Activated naive CD4-positive, alpha-beta T cell (primary cell): ENCODE data around the gene HOXD1.

Experiments
- DNase-seq, 4 experiments: peaks; one replicate each; lab custom pipeline; 2025; lab: John Stamatoyannopoulos, UW

The HOXD1 gene

DNA sequence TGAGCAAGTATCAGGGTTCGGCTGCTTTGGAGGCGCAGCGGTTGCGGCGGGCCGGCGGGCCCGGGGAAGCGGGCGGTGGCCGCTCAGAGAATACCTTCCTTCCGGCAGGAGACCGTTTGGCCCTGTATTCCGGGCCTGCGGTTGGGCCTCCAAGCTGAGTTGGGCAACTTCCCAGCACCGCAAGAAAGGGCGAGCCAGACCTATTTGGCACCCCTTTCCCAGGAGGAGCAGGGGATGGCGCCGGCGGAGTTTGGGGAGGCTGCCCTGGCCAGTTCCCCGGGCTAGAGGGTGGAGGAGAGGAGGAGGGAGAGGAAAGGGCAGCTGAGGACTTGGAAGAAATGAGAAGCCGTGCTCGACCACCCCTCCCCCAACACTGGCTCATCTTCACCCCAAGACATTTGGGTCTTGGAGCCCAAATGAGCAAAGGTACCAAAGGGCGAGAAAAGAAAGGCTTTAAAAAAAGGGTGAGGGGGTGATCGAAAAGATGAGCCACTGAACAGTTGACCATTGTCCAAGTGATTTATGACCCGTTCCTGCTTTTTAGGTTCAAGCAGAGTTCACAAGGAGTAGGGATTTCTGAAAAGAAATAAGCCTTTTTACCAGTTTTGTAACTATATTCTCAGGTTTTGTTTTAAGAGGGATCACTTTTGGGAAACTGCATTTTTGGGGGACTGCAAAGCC lies 23.0 kb upstream of the HOXD1 start:
- DNase-seq, result no peak

DNA sequence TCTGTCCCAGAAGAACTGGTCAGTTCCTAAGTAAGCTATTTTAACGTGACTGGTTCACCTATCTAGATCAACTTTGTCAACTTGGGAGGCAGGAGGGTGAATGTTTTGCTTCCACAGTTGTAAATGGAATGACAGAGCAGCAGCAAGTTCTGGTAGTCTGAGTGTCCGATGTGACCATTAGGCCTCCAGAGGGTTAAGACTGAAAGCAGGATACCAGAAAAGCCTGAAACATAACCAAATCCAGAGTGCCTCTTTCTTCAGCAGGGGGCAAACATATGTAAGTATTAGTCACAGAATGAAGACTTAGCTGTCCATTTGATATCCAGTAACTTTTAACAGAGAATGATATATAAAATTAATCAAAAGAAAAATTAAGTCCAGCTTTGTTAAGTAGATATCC lies 22.2 kb upstream of the HOXD1 start:
- DNase-seq, result no peak

DNA sequence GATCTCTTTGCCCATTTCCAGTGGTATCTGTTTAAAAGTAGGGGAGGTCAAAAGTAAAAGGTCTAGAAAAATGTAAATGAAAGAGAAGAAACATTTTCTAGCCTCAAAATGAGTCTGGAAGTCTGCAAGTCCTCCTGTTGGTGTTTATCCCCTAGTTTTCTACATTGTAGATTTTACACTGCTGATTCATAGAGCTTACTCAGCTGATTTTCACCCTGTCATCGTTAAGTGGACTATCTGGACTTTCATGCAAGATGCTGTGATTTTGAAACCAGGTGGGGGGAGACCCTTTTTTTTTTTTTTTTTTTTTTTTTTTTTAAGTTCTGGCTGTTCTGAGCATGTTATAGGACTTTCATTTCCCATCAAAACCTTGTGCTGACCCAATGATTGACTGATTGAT lies 21.1 kb upstream of the HOXD1 start:
- DNase-seq, result no peak

DNA sequence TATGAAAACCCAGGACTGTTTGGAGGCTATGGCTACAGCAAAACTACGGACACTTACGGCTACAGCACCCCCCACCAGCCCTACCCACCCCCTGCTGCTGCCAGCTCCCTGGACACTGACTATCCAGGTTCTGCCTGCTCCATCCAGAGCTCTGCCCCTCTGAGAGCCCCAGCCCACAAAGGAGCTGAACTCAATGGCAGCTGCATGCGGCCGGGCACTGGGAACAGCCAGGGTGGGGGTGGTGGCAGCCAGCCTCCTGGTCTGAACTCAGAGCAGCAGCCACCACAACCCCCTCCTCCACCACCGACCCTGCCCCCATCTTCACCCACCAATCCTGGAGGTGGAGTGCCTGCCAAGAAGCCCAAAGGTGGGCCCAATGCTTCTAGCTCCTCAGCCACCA lies 19.3 kb upstream of the HOXD1 start:
- DNase-seq, result no peak

DNA sequence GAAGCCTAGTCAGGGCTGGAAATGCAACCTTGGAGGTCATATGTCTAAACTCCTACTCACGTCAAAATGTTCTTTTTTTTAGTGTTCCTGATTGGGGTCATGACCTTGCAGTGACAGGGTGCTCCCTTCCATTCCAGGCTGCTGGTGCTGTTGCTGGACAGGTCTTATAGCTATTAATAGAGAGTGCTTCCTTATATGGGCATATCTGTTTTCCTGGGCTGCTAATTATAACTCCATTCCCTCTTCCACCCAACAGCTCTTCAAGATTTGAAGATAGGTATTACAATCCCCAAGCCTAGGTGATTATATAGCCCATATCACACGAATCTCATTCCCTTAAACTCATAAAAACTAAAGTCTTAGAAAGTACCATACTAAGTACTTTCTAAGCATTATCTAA lies 18.8 kb upstream of the HOXD1 start:
- no peak for DNase-seq

DNA sequence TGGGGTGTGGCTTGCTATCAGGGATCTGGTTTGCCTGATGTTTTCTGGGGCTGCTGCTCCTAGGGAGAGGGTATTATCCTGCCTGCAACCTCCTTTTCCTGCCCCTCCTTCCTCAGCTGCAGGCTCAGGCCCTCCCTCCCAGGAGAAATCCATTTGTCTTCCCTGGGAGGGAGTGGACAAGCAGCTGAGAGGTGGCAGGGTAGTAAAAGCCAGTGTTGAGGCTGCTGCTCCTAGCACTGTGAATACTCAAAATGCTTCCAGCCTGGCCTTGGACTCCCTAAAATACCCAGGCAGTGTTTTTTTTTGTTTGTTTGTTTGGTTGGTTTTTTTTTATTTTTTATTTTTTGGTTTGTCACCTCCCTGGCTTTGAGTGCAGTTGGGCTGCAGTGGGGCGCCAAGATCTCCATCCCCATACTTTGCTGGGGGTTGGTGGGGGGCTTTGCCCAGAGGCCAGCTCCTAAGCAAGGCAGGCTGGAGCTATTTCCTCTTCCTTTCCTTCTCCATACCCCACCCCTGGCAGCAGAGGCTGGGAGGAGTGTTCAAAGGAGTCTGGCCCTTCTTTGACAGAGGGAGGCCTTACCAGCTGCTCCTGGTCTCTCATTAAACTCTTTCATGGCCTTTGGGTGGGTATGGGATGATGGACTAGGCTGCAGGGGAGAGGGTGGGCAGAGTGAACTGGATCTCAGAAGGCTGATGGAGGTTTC lies 17.7 kb upstream of the HOXD1 start:
- no peak for DNase-seq

DNA sequence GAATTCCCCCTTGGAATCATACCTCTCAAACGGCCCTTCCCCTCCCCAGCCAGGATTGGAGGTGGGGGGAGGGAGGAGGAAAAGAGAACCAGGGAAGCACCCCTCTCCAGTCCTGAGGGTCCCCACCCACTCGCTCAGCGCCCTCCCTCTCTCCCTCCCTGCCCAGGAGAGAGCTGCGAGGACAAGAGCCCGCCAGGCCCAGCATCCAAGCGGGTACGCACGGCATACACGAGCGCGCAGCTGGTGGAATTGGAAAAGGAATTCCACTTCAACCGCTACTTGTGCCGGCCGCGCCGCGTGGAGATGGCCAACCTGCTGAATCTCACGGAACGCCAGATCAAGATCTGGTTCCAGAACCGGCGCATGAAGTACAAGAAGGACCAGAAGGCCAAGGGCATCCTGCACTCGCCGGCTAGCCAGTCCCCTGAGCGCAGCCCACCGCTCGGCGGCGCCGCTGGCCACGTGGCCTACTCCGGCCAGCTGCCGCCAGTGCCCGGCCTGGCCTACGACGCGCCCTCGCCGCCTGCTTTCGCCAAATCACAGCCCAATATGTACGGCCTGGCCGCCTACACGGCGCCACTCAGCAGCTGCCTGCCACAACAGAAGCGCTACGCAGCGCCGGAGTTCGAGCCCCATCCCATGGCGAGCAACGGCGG lies 17.0 kb upstream of the HOXD1 start:
- DNase-seq, result no peak

DNA sequence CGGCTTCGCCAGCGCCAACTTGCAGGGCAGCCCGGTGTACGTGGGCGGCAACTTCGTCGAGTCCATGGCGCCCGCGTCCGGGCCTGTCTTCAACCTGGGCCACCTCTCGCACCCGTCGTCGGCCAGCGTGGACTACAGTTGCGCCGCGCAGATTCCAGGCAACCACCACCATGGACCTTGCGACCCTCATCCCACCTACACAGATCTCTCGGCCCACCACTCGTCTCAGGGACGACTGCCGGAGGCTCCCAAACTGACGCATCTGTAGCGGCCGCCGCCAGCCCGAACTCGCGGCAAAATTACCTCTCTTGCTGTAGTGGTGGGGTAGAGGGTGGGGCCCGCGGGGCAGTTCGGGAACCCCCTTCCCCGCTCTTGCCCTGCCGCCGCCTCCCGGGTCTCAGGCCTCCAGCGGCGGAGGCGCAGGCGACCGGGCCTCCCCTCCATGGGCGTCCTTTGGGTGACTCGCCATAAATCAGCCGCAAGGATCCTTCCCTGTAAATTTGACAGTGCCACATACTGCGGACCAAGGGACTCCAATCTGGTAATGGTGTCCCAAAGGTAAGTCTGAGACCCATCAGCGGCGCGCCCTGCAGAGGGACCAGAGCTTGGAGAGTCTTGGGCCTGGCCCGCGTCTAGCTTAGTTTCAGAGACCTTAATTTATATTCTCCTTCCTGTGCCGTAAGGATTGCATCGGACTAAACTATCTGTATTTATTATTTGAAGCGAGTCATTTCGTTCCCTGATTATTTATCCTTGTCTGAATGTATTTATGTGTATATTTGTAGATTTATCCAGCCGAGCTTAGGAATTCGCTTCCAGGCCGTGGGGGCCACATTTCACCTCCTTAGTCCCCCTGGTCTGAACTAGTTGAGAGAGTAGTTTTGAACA lies 16.2 kb upstream of the HOXD1 start:
- DNase-seq, result no peak

DNA sequence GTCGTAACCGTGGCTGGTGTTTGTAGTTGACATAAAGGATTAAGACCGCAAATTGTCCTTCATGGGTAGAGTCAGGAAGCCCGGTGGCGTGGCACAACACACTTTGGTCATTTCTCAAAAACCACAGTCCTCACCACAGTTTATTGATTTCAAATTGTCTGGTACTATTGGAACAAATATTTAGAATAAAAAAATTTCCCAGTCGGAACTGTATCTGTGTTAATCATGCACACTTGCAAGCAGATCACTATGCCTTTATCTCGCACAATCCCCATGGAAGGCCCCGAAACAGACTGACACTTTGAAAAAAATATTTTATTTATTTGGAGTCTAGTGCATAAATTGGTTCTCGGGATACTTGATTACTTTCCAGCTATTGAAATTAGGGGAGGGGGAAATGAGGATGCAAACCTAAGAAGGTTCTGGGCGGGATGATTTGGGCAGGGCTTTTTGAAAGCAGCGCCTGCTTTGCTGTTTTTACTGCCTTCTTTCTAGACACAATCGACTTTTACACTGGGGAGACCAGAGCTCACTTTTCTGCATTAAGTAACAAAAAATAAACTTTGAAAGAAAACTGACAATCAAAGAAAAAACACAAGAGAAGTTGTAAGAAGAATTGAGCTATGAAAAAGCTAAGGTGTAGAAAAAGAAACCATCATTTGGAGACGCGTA lies 15.4 kb upstream of the HOXD1 start:
- DNase-seq, result no peak

DNA sequence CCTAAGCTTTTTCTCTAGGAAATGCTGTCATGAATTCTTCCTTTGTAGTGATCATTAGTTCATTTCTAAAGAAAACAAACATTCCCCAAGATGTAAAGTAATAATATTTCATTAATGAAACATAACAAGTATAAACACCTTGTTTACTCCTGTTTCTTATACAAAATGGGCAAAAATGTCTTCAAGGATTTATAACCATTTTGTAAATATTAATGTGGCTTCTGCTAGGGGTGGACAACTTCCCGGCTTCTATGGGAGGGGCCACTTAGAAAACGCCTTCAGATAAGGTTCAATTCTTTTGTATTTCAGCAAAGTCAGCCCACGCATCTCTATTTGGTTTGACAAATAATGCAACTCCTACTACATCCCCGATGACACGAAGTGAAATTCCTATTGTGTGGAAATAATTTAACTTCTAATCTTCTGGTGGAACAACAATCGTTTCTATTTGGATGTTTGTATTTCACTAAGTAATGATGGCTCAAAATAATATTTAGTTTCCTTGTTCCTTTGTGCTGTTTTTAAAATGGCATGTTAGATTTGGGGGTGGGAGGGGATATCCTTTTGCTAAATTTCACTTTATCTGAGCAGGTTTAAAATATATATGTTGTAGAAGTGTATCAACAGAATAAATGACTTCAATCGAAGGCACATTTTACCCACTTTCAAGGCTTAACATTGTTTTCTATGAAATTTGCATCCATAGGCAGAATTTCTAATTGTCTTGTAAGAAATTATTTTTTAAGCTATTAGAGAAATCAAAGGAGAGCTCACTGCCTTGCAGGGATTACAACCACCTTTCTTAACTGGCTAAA lies 14.7 kb upstream of the HOXD1 start:
- DNase-seq, result no peak

DNA sequence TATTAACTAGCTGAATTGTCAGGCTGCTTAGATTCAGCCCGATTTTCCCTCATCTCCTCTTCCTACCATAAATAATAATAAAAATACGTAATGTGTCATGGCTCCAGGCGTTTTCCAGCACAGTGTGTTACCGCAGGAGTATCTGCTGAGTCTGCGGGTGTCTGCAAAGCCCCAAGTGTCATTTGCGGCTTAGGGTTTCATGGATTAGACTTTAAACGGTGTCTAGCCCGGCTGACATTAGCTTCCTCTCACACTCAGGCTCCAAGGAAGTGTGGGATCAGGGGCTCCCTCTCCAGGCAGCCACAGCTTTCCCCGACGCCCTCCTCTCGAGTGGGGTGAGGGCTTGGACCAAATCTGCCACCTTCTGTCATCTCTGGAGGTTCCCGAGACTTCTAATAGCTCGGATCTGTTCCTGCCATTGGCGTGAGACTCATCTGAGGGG lies 14.1 kb upstream of the HOXD1 start:
- DNase-seq, result no peak

DNA sequence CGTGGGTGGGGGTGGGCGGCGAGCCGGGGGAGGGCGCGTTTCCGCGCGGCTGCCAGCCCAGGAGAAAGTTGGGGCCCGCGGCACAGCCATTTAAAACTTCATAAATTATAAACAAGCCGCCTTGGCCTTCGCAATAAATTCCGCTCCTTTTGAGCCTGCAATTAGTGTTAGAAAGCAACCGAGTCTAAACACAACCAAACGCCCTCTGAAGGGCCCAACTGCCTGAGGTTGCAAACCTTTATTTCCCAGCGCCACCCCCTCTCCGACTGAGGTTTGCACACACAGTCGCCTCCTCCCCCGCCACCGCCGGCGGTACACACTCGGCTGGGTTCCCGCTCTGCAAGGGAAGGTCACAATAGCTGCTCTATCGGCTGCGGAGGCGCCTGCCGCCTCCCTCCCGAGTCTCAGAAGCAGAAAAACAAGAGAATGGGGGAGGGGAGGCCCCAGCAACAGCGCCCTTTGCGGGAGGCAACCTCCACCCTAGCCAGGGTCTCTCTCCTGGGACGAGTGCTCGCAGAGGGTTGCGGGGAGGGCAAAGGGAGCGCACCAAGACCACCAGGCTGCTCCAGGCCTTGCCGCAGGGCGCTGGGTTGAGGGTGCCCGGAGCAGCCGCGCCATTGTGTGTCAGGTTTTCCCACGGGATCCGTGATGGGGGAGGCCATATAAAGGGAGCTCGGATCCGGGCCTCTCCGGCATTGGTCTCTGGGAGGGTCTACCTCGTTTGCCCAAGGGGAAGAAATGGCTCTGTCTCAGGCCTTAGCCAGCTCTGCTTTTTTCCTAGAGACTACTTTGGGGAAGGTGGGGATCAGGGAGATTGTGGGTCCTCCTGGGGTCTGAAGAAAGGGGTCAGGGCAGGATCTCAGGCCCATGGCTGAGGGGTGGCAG lies 13.4 kb upstream of the HOXD1 start:
- DNase-seq, result no peak

DNA sequence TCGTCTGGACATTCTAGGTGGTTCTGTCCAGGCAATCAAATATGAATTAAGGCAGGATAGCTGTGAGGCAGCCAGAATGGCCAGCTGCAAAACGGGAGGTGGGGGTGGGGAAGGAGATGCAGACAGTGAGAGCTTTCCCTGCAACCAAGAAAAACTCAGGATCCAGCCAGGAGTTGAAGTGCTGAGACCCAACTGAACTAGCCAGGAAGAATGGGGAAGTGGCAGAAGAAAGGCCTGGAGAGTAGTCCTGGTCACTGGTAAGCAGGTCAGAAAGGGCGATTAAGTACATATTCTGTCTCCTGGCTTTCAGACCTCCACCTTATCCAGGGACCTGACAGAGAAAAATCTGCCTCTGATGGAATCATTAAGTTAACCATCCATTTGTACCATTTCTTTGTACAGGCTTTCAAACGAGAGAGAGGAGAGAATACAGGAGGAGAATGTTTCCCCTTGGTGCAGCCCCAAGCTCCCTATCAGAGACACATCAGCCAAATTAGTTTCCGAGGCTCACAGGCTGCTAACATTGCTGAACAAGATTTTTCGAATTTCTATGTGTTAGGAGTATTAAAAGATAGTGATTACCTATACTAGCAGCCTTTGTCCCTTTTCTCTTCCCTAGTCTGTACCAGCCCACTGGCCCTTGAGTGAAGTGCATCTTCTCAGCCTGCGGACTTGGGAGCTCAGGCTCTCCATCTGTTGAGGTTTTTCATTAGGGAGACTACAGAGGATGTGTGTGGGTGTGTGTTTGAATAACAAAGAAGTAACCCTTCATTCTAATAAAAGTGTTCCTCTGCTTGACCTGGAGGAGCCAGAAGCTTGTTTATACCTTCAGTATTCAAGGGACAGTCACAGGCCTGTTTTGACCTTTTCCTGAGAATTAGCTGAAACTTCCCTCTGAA lies 12.5 kb upstream of the HOXD1 start:
- no peak for DNase-seq

DNA sequence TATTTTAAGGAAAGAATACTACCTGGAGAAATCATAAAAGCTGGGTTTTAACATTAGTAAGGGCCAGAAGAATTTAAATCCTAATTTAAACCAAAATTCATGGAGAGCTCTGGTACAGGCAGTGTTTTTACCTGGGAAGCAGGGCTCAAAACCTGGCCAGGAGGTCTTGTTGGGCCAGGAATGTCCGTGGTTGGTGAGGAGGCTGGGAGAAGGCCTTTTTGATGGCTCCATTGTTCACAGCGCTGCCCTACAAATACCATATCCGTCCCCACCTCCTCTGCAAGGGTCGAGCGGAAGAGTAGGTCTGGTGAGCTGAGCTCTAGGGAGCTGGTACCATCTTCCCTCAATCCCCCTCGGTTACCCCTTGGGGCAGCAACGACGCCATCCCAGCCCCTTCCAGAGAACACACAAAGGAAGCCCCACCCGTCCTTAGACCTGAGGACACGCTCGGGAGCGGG lies 10.9 kb upstream of the HOXD1 start:
- DNase-seq, result no peak

DNA sequence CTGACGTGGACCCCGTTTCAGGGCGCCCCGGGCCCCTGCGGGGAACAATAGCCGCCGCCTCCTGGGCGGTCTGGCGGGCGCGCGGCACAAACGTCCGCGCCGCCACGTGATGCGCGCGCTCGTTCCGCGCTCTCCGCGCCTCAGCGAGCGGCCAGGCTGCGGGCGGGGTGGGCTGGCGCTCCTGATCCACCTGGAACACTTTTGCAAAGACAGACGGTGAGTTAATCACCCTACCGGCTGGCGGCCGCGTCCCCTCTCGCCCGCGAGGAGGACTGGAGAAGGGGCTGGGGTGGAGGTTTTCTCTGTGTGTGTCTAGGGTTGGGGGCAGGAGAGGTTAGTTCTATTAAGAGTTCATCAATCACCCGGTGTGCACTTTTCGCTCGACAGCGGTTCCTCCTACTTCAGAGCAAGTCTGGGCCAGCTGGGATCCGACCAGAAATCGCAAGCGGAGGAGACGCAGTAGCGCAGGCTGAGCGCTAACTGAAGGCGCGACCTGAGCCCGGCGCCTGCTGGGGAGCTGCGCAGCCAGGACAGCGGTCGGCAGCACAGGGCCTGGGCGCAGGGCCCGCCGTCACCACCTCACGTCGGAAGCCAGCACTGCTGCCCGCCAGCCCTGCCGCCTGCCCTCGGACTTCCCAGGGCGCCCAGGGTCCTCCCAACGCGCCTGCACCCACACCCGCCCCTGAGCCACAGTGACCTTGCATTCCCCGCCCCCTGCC lies 10.3 kb upstream of the HOXD1 start:
- no peak for DNase-seq

DNA sequence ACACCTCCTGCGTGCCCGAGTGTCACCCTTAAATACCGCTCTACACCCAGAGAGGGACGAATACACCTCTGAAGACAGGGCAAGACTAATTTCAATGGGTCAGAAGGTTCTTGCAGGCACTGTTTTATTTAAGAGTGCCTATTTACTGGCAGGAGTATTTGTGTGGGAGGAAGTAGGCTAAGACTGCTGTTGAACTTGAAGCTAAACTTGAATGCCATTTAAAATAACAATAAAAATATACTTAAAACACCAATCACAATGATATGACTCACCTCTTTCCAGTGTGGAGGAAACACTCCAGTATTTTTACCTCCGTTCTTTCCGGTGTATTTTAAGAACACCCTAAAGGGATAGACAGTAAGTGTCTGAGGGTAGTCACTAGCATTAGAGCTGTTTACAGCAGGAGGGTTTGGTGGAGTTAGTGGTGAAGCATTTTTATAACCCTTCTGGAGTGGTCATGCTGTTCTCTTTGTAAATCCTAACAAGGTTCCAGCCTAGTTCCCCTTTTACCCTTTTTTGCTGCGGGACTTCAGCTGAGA lies 9.6 kb upstream of the HOXD1 start:
- DNase-seq, result no peak

DNA sequence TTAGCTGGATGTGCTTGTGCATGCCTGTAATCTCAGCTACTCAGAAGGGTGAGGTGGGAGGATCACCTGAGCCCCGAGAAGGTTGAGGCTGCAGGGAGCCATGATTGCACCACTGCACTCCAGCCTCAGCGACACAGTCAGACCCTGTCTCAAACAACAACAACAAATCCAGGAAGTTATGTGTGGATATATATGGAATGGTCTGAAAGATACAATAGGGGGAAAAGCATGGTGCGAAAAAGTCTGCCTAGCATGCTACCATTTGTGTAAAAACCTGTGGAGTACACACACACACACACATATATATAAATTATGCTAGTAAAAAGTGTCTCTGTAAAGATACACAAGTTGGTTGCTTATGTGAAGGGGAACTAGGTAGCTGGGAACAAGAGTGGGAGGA lies 6.9 kb upstream of the HOXD1 start:
- no peak for DNase-seq

DNA sequence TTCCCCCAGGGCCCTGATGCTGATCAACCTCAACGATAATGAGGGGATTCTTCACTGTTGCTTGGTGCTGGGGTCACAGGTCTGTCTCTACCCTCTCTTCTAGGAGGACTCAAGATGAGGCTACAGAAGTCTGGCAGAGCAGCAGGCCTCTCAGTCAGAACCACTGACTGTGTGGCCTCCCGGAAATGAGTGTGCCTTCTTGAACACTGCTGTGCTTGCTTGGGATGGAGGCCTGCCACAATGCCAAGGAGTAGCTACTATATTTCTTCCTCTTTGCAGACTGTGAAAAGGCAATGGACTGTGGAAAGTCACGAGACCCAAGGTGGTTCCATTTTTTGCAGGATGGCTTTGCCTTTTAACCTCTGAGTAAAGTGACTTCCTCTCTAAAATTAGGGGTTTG lies 5.8 kb upstream of the HOXD1 start:
- DNase-seq, result no peak
